Stimulated activated memory B cell treated with anti-CD40 and anti-IgM and Interleukin-4, amounts not matched to agents 10 μg/mL and 1 μg/mL and 100 μg/mL, for 72 hours (primary cell): Measurements from ENCODE around the gene KLHL24.
"Not testable (repeated sequence)": the region's sequence is repeated elsewhere in the genome, so short reads cannot be mapped to it uniquely, and the experiment has no call there.

Experiments used
- ATAC-seq: fragments of 150-1000 bp; cut with Tn5 transposase; 2 replicates; pipeline ENCODE4 v1.10.0; 2021
- H3K27ac Mint-ChIP-seq: one replicate; pipeline ENCODE4 v1.8.0; 2022; ENCODE audit warnings: mild to moderate bottlenecking, mixed read lengths
- H3K27me3 Mint-ChIP-seq: one replicate; pipeline ENCODE4 v1.8.0; 2022; ENCODE audit warnings: mixed read lengths
- H3K36me3 Mint-ChIP-seq: one replicate; pipeline ENCODE4 v1.8.0; 2022; ENCODE audit warnings: mixed read lengths
- H3K4me1 Mint-ChIP-seq: one replicate; pipeline ENCODE4 v1.8.0; 2022; ENCODE audit warnings: mixed read lengths
- H3K4me3 Mint-ChIP-seq: one replicate; pipeline ENCODE4 v1.8.0; 2022; ENCODE audit warnings: mild to moderate bottlenecking, moderate library complexity, mixed read lengths
- H3K9me3 Mint-ChIP-seq: one replicate; pipeline ENCODE4 v1.8.0; 2022; ENCODE audit warnings: mixed read lengths

Gene KLHL24

DNA sequence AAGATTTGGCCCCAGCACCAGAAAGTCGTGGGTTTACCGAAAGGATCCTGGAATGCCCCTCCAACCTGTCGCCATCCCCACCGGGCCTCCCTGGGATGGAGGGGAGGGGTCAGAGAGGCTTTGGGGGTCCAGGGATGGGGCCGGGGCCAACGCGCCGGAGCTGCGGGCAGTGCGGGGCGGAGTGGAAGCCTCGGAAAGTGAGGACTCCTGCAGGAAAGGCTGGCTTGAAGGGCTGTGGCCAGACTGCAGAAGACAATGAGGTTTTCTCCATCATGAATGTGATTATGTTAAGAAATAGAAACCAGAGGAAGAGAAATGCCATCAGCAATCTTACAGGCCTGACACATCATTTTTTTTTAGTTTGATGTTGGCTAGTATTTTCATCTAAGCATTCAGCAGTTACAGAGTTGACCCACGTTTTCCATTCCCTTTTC is 62.9 kb downstream of the KLHL24 start:
- no peaks in the 10 kb centered on the region for H3K9me3 Mint-ChIP-seq
- peaks cover 19% of the 10 kb centered on the region for H3K36me3 Mint-ChIP-seq
- H3K4me3 Mint-ChIP-seq, result peak overlapping the region; percentile 83
- H3K4me1 Mint-ChIP-seq, result peaks cover 37% of the 10 kb centered on the region
- H3K27me3 Mint-ChIP-seq, result no peaks in the 10 kb centered on the region
- ATAC-seq, result peak; percentile 48
- H3K27ac Mint-ChIP-seq, result peak overlapping the region; percentile 69

DNA sequence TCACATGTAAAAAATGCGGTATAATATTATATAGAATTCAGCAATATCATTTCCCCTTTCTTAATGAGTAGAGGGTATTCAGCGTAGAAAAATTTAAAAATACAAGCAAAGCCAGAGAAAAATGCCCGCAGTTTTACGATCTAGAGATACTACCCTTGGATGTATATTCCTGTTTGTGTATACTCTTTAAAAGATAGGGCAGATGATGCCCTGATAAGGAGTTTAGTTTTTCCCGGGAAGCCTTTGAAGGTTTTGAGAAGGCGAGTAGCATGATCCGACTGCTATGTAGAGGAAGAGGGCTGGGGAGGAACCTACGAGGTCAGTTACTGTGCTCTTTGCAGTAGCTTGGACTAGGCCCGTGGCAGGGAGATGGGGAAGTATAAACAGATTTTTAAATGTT is 63.3 kb downstream of the KLHL24 start:
- ATAC-seq, result peak; percentile 37
- H3K27ac Mint-ChIP-seq, result peak overlapping the region; percentile 69
- H3K36me3 Mint-ChIP-seq, result peaks cover 19% of the 10 kb centered on the region
- H3K4me3 Mint-ChIP-seq, result peak overlapping the region; percentile 83
- no peaks in the 10 kb centered on the region for H3K27me3 Mint-ChIP-seq
- no peaks in the 10 kb centered on the region for H3K9me3 Mint-ChIP-seq
- H3K4me1 Mint-ChIP-seq, result peaks cover 40% of the 10 kb centered on the region

DNA sequence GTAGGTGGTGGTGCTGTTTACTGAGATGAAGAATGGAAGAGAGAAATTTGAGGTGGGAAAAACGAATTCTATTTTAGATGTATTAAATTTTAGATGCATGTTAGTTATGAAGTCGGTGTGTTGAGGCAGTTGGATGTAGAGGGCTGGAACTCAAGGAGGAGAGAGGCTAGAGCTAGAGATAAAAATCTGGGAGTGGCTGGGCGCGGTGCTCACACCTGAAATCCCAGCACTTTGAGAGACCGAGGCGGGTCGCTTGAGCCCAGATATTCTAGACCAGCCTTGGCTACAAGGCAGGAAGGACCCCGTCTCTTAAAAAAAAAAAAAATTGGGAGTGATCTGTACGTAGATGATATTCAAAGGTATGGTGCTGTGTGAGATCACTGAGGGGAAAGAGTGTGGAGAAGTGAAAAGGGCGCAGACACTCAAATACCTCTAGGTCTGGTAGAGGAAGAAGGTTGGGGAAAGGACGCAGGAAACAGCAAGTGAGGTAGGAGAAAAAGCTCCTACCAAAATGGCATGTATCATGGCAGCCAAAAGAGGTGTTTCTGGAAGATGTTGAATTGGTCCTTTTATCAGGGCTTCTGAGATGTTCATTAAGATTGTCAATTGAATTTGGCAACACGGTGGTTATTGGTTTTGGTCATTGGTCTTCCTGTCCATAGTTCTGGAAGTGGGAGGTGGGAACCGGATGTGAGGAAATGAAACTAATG is 64.0 kb downstream of the KLHL24 start:
- peaks cover 46% of the 10 kb centered on the region for H3K4me1 Mint-ChIP-seq
- peaks cover 19% of the 10 kb centered on the region for H3K36me3 Mint-ChIP-seq
- no peaks in the 10 kb centered on the region for H3K27me3 Mint-ChIP-seq
- peak overlapping the region; percentile 83 for H3K4me3 Mint-ChIP-seq
- ATAC-seq, result no peak
- peak overlapping the region; percentile 69 for H3K27ac Mint-ChIP-seq
- no peaks in the 10 kb centered on the region for H3K9me3 Mint-ChIP-seq

DNA sequence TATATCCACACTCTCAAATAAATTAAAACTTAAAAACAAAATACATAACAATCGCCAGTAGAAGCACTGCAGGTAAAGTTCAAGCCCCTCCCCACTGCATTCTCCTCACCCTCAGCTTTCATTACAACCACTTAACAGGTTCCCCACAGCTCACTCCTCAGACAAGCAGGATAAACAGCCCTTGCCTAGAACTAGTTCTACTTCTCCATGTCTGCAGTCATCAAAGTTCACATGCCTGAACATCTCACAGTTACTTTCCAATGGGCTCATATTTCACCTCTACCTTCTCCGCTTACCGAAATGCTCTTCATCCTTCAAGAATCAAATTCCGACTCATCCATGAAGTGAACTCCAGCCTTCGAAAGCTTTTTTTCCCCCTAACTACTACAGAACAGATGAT is 66.3 kb downstream of the KLHL24 start:
- no peak for ATAC-seq
- Mint-ChIP-seq H3K27ac (no peak overlapping the region), H3K36me3 (peaks cover 29% of the 10 kb centered on the region), H3K27me3 (no peaks in the 10 kb centered on the region), H3K4me3 (no peak overlapping the region), H3K4me1 (peaks cover 56% of the 10 kb centered on the region), H3K9me3 (no peaks in the 10 kb centered on the region)

DNA sequence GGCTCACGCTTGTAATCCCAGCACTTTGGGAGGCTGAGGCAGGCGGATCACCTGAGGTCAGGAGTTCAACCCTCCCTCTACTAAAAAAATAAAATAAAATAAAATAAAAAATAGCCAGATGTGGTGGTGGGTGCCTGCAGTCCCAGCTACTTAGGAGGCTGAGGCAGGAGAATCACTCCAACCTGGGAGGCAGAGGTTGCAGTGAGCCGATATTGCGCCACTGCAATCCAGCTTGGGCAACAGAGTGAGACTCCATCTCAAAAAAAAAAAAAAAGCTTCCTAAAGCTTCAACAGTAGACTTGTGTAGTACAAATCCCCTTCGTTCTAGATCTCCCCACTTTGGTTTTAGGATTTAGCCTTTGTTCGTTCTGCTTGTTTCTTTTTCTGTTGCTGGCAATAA is 68.5 kb downstream of the KLHL24 start:
- Mint-ChIP-seq H3K36me3 (peaks cover 29% of the 10 kb centered on the region), H3K4me1 (peaks cover 45% of the 10 kb centered on the region)
- not testable (repeated sequence) for H3K27me3 Mint-ChIP-seq, ATAC-seq, H3K4me3 Mint-ChIP-seq, H3K9me3 Mint-ChIP-seq, H3K27ac Mint-ChIP-seq

DNA sequence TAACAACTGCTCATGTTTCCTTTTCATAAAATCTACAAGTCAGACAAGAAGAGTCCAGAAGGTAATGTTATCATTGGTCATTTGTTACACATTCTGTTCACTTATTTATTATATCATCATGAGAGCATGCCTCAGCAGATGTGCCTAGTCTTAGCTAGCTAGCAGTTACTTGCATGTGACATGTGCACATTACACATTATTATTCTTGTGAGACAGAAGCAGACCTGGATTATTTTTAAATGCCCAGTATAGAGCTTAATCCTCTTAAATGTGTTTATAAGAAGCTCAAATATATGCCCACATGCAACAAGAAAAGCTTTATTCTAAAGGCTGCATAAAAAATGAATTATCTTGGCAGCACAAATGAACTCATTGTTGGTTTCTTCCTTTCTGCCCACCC is 74.8 kb downstream of the KLHL24 start:
- Mint-ChIP-seq H3K4me3 (no peak overlapping the region), H3K27ac (no peak overlapping the region), H3K9me3 (no peaks in the 10 kb centered on the region), H3K27me3 (no peaks in the 10 kb centered on the region), H3K4me1 (peaks cover 10% of the 10 kb centered on the region), H3K36me3 (peaks cover 14% of the 10 kb centered on the region)
- no peak for ATAC-seq

DNA sequence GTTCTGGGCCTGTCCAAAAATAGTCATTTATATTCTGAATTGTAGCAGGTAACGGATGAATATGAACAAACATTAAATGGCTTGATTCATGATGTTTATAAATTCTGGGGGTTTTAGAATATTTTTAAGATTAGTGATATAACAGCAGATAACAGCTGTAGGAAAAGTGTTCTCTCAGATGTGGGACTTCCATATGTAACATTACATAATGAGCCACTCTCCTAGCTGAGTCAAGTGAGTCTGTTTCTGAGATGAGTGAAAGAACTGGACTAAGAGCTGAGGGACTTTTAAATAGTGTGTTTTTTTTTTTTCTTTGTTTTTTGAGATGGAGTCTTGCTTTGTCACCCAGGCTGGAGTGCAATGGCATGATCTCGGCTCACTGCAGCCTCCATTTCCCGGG is 76.1 kb downstream of the KLHL24 start:
- no peak overlapping the region for H3K27ac Mint-ChIP-seq
- H3K36me3 Mint-ChIP-seq, result peaks cover 6% of the 10 kb centered on the region
- no peaks in the 10 kb centered on the region for H3K4me1 Mint-ChIP-seq
- H3K4me3 Mint-ChIP-seq, result no peak overlapping the region
- ATAC-seq, result no peak
- H3K27me3 Mint-ChIP-seq, result no peaks in the 10 kb centered on the region
- H3K9me3 Mint-ChIP-seq, result no peaks in the 10 kb centered on the region

DNA sequence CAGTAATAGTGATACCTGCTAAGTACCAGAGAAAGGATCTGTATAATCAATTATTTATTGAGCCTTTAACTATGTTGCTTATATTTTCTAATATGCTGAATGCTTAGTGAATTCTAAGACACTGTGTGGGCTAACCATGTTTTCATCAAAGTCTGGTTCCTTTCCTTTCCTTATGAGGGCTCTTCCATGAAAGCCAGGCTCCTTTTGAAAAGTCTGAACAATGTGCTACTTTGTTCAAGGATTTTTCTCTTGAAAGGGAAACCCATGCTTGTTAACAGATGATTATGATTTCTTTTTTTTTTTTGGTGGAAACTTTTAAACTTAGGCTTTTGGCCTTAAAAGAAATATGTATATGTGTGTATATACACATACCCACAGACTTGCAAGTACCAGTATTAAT is 79.2 kb downstream of the KLHL24 start:
- ATAC-seq, result no peak
- no peak overlapping the region for H3K27ac Mint-ChIP-seq
- H3K4me3 Mint-ChIP-seq, result no peak overlapping the region
- H3K36me3 Mint-ChIP-seq, result peaks cover 35% of the 10 kb centered on the region
- no peaks in the 10 kb centered on the region for H3K4me1 Mint-ChIP-seq
- no peaks in the 10 kb centered on the region for H3K9me3 Mint-ChIP-seq
- H3K27me3 Mint-ChIP-seq, result no peaks in the 10 kb centered on the region

DNA sequence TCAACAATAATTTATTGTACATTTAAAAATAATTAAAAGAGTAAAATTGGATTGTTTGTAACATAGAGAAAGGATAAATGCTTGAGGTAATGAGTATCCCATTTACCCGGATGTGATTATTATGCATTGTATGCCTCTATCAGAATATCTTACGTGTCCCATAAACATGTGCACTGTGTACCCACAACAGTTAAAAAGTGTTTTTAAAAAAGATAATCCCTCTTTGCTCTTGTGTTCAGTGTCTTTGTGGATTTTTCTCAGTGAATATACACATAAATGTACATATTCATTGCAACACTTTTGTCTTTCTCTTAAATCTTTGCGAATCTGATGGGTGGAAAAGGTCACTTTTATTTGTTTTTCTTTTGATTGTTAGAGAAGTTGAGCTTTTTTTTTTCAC is 82.6 kb downstream of the KLHL24 start:
- no peaks in the 10 kb centered on the region for H3K27me3 Mint-ChIP-seq
- no peaks in the 10 kb centered on the region for H3K9me3 Mint-ChIP-seq
- H3K36me3 Mint-ChIP-seq, result peaks cover 63% of the 10 kb centered on the region
- no peaks in the 10 kb centered on the region for H3K4me1 Mint-ChIP-seq
- no peak overlapping the region for H3K27ac Mint-ChIP-seq
- no peak for ATAC-seq
- no peak overlapping the region for H3K4me3 Mint-ChIP-seq

DNA sequence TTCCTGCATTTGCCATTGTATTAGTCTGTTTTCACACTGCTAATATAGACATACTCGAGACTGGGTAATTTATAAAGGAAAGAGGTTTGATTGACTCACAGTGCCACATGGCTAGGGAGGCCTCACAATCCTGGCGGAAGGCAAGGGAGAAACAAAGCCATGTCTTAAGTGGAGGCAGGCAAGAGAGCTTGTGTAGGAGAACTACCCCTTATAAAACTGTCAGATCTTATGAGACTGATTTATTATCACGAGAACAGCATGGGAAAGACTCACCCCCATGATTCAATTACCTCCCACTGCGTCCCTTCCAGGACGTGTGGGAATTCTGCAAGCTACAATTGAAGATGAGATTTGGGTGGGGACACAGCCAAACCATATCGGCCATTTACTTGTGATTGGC is 90.0 kb downstream of the KLHL24 start:
- H3K4me3 Mint-ChIP-seq, result no peak overlapping the region
- H3K27ac Mint-ChIP-seq, result no peak overlapping the region
- no peaks in the 10 kb centered on the region for H3K27me3 Mint-ChIP-seq
- no peak for ATAC-seq
- no peaks in the 10 kb centered on the region for H3K4me1 Mint-ChIP-seq
- no peaks in the 10 kb centered on the region for H3K9me3 Mint-ChIP-seq
- peaks cover 64% of the 10 kb centered on the region for H3K36me3 Mint-ChIP-seq

DNA sequence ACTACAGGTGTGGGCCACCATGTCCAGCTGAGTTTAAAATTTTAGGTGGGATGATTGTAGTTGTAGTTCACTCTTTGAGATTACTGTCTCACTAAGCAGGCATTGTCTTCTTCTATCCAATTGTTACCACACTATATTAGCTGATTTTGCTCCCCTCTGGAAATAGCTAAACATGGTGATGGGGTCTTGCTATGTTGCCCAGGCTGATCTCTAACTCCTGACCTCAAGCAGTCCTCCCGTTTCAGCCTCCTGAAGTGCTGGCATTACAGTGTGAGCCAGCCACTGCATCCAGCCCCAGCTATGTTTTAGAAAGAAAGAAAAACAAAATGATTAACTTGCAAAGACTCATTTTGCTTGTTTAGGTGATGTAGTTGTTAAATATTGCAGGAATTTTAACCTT is 92.8 kb downstream of the KLHL24 start:
- H3K36me3 Mint-ChIP-seq, result peaks cover 58% of the 10 kb centered on the region
- no peaks in the 10 kb centered on the region for H3K4me1 Mint-ChIP-seq
- ATAC-seq, result no peak
- H3K4me3 Mint-ChIP-seq, result no peak overlapping the region
- H3K9me3 Mint-ChIP-seq, result no peaks in the 10 kb centered on the region
- H3K27me3 Mint-ChIP-seq, result no peaks in the 10 kb centered on the region
- H3K27ac Mint-ChIP-seq, result no peak overlapping the region

DNA sequence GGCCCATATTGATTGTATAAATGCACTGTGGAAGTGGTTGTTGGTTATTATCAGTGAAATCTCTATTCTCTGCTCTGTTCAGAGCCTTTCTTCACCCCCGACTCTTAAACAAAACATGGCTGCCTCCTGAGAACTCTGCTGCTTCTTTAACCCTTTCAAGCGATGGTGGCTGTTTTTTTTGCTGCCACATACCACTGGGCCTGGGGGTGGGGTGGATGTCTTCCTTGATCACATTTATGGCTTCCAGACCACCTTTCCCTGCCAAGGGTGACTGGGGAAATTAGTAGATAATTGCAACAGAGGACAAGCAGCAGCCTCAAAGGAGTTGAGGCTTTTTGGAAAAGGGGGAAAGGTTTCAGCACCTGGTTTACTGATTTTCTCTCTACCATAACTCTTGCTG is 94.9 kb downstream of the KLHL24 start:
- no peaks in the 10 kb centered on the region for H3K9me3 Mint-ChIP-seq
- ATAC-seq, result no peak
- H3K4me3 Mint-ChIP-seq, result no peak overlapping the region
- no peaks in the 10 kb centered on the region for H3K27me3 Mint-ChIP-seq
- H3K4me1 Mint-ChIP-seq, result no peaks in the 10 kb centered on the region
- no peak overlapping the region for H3K27ac Mint-ChIP-seq
- H3K36me3 Mint-ChIP-seq, result peaks cover 76% of the 10 kb centered on the region

DNA sequence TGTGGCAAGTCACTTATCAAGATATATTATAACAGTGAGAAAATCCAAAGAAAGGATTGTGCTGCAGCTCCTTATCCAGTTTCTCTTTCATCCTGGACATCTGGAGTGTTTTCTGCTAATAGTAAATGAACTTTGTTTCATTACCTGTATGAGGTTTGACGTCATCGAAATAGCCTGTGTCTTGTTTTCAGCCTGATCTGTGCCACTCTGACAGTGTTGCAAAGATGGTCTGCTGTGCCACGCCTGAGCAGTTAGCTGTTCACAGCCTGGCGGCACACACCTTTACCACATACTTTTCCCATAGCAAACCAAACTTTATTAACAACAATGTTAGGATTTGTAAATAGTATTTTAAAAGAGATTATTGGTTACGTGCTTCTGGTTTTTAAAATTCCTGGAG is 96.2 kb downstream of the KLHL24 start:
- H3K36me3 Mint-ChIP-seq, result peaks cover 76% of the 10 kb centered on the region
- H3K9me3 Mint-ChIP-seq, result no peaks in the 10 kb centered on the region
- H3K4me1 Mint-ChIP-seq, result no peaks in the 10 kb centered on the region
- no peak overlapping the region for H3K4me3 Mint-ChIP-seq
- no peak for ATAC-seq
- H3K27me3 Mint-ChIP-seq, result no peaks in the 10 kb centered on the region
- no peak overlapping the region for H3K27ac Mint-ChIP-seq

DNA sequence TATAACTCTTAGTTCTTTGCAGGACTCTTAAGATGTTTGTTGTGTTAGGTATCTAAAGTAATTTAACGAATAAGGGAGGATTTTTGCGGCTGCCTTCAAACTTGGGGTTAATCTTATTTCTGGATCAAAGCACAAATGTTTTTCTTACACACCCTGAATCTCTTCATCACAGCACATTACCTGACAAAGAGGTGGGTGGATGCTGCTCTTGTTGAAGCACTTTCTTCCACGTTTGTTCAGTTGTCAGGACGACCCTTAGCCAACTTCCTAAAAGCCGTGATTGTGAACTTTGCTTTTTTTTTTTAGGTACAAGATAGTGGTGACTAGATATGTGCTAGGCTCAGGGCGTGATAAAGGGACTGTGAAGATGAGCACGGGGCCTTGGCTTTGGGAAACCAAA is 98.1 kb downstream of the KLHL24 start:
- Mint-ChIP-seq H3K27ac (no peak overlapping the region), H3K4me3 (no peak overlapping the region), H3K27me3 (no peaks in the 10 kb centered on the region), H3K36me3 (peaks cover 76% of the 10 kb centered on the region), H3K4me1 (no peaks in the 10 kb centered on the region), H3K9me3 (no peaks in the 10 kb centered on the region)
- ATAC-seq, result no peak
